NCI-H1092 (cell line): ENCODE measurements around the gene USP28.
A peak's percentile ranks its signal among the peaks of the same experiment; 100 is the strongest.
"Not testable (repeated sequence)": the region's sequence is repeated elsewhere in the genome, so short reads cannot be mapped to it uniquely, and the experiment has no call there.

Experiments used
- DNase-seq: peaks from one replicate; lab custom pipeline; 2025; lab: John Stamatoyannopoulos, UW

USP28 gene

GRCh38 chr11:113835306-113835705 lies 40.1 kb downstream of the USP28 start:
- no peak for DNase-seq

- DNase-seq = no peak
Observed at GRCh38 chr11:113833151-113833550, 42.2 kb downstream of the USP28 start.

- DNase-seq = no peak
Observed at GRCh38 chr11:113831314-113831713, 44.1 kb downstream of the USP28 start.

- DNase-seq = no peak
Observed at GRCh38 chr11:113829751-113830150, 45.6 kb downstream of the USP28 start.

- no peak for DNase-seq
Observed at GRCh38 chr11:113828191-113828590, 47.2 kb downstream of the USP28 start.

GRCh38 chr11:113827477-113827876 lies 47.9 kb downstream of the USP28 start:
- DNase-seq = no peak

- no peak for DNase-seq
Observed at GRCh38 chr11:113818426-113818825, 56.9 kb downstream of the USP28 start.

- no peak for DNase-seq
Observed at GRCh38 chr11:113817626-113818025, 57.7 kb downstream of the USP28 start.

DNA sequence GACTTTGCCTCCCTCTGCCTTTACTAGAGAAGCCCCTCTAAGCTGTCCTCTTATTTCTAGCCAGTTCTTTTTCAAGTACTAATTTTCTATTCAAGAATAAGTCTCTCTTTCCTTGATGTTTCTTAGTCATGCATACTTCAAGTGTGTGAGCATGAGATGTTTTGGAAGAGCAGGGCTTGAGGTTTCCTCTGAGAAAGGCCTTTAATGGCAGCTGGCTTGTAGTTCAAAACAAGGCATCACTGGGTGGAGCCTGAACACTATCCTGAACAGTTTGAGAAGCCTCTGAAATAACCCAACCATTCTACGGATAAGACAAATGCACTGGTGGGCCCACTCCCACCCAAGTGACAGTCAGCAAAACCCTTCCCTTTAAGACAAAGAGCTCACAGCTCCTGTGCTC lies 58.2 kb downstream of the USP28 start:
- no peak for DNase-seq

GRCh38 chr11:113814181-113814580 lies 61.2 kb downstream of the USP28 start:
- no peak for DNase-seq

DNA sequence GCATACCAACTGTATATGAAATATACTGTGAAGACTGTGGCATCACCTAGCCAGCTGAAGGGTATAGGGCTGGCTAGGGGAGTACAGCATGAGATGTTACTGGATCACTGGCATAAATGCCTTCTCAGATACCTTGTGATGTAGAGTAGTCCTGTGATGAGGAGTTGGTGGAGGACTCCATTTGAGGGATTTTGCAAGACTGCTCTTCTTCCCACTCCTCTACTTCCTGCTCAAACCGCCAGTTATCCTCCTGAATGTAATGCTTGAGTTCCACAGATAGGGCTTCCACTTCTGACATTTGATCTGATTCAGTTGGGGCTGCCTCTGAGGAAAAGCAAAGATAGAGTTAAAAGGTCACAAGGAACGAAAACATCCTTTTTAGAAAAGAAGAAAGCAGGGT lies 66.4 kb downstream of the USP28 start:
- no peak for DNase-seq

DNA sequence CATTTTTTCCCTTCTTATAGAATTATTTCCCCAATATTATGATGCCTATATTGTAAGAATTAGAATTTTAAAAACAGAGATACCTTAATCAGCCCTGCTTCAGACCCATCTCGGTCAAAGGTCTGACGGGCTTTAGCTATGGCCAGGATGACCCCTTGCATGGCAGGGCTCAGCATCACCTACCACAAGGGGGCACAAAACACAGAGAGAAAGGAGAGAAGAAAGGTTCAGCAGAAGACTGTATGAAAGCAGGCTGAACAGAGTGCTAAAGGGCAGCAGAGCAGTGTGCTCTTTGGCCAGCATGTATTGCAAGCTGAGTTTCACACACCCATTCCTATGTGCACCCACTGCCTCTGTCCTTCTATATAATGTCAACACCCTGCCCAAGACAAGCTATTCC lies 69.0 kb downstream of the USP28 start:
- no peak for DNase-seq

- no peak for DNase-seq
Observed at GRCh38 chr11:113805640-113806039, 69.7 kb downstream of the USP28 start.

DNA sequence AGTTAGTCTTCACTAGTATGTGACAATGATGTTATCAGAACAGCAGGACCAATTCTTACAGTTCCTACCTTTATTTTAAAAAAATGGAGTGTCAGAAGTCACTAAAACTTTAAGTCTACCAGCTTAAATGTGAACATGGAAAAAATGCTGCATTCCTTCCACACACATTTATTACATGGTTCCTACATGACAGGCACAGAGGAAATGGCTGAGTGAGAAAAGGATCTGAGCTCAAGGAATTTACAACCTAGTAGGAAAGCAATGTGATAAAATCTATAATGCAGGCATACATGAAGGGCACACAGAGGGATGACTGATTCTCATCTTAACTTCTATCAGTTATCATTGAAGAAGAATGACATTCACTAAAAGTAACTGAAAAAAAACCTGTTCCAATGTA lies 72.8 kb downstream of the USP28 start:
- DNase-seq = no peak

DNA sequence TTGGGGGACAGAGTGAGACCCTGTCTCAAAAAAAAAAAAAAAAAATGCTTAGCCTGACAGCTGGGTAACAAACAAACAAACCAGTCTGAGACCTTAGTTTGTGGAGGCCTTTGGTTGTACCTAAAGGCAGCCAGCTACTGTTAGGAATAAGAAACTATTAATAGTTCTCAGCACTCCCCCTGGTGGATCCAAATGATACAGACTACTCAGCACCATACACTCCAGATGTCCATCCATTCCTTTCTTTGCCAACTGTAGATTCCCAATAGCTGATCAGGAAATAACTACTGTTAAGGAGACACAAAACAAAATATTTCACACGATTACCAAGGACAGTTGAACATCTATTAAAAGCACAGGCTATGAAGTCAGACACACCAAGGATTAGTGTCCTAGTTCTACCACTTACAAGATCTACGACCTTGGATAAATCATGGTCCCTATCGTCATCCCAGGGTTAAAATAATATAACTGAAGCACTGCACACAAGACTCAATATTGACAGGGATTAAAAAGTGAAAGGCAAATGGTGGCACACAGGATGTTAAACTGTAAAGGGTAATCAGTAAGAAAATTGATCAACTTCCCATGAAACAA lies 78.6 kb downstream of the USP28 start:
- DNase-seq = no peak

- no peak for DNase-seq
Observed at GRCh38 chr11:113789675-113790320, 85.6 kb downstream of the USP28 start.

DNA sequence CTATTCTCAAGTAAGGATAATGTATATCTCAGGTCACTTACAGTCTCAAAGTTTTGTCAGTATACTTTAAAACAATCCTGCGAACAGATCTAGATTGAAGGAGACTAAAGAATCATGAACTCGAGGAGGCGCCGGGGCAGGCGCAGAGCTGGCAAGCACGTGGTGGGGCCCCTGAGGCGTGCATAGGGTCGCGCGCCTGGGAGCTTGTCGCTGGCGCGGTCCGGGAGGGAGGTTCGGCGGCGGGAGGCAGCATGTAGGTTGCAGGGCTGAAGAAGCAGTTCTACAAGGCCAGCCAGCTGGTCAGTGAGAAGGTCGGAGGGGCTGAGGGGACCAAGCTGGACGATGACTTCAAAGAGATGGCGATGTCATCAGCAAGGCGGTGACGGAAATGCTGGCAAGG lies 86.4 kb downstream of the USP28 start:
- DNase-seq = not testable (repeated sequence)

GRCh38 chr11:113782134-113782533 lies 93.2 kb downstream of the USP28 start:
- no peak for DNase-seq

DNA sequence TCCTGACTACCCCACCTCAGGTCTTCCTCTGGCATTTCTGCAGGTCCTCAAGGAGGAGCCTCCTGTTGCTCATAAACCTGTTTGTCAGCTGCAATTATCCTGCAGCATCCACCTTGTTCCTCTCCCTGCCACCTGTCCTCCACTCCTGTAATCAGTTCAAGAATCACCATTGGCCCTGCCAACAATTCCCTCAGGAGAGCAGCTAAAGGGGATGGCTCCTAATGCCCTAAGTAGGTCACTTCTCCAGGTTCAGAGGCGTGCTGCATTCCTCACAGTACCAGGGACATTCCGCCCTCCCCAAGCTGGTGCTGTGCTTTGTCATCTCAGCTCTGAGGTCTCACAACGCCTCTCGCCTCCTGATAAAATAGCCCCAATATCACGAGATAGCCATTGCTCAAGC lies 93.7 kb downstream of the USP28 start:
- no peak for DNase-seq

GRCh38 chr11:113779496-113779895 lies 95.9 kb downstream of the USP28 start, which contains the start of gene CLDN25:
TSS of gene CLDN25 (plus strand) at chr11:113779796. CDS start at chr11:113779796, 0 bp downstream.
- no peak for DNase-seq

DNA sequence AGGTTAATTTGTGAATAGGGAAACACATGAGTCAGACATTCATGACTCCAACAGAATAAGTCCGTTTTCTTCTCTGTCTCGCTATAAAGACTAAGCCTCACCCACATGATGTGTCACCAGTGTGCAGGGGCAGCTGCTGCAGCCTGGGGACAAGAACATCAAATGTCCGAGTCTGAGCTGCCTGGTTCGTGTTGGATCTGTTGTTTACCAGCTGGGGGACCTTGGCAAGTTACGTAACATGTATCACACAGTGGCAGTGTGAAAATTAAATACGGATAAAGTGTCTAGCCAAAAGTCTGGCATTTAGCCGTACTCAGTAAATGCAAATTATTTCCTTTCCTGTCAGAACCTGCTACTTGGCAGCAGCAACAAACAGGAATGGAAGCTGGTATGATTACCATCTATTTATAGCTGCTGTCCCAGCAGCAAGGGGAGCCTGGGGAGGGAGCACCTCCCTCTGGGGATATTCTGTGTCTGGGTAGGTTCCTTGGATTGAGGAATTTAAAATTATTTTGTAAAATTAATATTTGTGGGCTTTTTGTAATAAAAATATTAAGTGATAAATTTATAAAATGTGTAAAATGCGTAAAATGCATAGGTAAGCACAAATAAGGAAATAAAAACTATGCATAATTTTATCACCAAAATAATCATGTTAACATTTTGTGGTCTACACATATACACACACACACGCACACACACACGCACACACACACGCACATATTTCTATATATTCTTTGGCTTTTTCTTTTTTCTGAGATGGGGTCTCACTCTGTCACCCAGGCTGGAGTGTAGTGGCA lies 97.1 kb downstream of the USP28 start:
- no peak for DNase-seq

GRCh38 chr11:113774174-113774503 lies 101.2 kb downstream of the USP28 start:
- no peak for DNase-seq

DNA sequence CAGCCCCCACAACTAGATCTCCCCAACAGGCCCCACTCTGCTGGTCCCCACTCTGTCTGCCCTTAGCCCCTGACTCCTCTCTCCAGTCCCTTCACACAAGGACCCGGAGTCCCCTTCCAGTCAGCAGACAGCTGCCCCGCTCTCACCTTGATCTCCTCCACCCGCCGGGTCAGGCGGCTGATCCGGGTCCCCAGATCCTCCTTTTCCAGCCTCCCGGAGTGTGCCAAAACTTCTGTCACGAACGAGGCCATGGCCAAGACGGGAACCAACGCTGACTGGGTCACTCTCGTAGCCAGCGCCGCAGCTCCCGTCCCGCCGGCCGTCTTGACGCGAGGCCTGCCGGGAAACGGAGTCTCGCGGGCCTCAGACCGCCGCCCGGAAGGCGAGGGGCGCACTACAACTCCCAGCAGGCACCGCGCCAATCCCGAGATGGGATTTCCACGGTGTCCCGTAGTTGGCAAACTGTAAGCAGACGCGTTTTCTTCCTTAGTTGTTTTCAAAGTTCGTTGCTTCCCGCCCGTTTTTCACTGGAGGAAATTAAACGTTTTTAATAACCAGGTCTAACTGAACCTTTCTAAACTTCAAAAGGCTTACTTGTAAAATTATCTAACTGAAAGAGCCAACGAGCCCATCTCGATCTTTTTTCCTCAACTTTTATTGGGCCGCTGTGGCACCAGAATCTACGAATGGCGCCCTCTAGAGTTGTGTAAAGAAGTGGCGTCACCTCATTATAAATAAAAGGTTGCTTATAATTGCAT lies 101.8 kb downstream of the USP28 start, which contains the start of gene ZW10:
Gene ZW10, minus strand, starts transcription at position 277 of the 758 bp plus-strand sequence. Its CDS starts 26 bp downstream, at position 251.
- DNase-seq = peak; percentile 95
